Metanephros (tissue), 1 donor: ENCODE results near the gene MYOM3. TPM values are rescaled to one million over a fixed set of nuclear protein-coding genes. Genes with fewer than 3 reads are reported as not detected.

Experiments used
- total RNA-seq: library from RNA; depleted of rRNA; stranded (reverse); fragments of >200 nt; gene quantifications from one replicate; pipeline ENCODE4 v1.2.3, GENCODE V29; 2014

Gene MYOM3
- 142 TPM for total RNA-seq

GRCh38 chr1:24111996-24112779 lies at the start of gene MYOM3:
TSS of gene MYOM3 (minus strand) at chr1:24112135. CDS start at chr1:24108636, 3,499 bp downstream.

DNA sequence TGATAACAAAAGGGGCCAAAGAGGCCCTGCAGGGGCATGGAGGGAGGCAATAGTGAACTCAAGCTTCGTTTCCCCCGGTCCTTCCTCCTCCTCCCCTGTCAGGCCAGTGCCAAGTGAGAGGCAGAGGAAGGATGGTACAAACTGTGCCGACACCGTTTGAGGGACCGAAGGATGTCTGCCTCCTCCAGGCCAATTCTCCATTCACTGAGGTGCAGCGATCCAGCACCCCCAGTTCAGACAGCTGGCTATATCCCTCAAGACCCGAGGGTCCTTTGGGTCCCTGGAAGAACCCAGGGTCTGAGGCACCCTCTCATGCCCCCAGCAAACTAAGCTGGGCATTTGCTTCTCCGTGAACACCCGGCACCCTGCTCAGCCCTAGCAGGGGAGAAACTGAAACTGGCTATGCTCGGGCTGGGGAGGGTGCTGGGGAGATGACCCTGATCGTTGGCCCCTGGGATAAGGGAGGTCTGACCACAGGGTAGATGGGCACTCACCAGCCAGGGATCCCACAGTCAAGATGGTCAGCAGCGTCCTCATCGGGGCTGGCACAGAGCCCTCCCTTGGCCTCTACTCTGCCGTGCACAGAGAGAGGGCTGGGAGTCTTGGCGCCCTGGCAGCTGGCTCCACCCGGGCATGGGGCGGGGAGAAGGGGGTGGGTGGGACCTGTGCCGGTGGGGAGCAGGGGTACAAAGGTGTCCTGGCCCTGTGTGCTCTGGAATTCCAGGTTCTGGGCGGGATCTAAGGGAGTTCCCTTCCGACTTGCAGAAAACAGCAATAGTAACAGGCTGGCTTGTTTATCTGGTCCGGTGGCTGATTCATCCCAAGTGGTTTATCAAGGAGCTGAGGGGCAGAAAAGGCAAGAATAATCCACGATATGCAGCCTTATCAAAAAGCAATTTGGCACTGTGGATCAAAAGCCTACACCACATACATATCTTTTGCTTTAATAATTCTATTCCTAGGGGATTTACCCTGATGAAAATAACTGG lies 30.9 kb upstream of the MYOM3 start, which contains the start of gene IL22RA1:
TSS of gene IL22RA1 (minus strand) at position 595 of the 989 bp plus-strand sequence. CDS start at position 537, 58 bp downstream.

Other genes with a start within 250 kb of the MYOM3 start
- gene FUCA1, start 243.8 kb downstream of the MYOM3 start, total RNA-seq, result 39.7 TPM
- 0.12 TPM for gene CNR2, start 198.8 kb downstream of the MYOM3 start, total RNA-seq
- gene PNRC2, start 152.3 kb downstream of the MYOM3 start, total RNA-seq, result 93.8 TPM
- gene SRSF10, start 131.8 kb downstream of the MYOM3 start, total RNA-seq, result 111 TPM
- gene IL22RA1, start 31.0 kb upstream of the MYOM3 start, total RNA-seq, result 2.0 TPM
- gene IFNLR1, start 75.2 kb upstream of the MYOM3 start, total RNA-seq, result 3.6 TPM
- gene GRHL3, start 207.2 kb upstream of the MYOM3 start, total RNA-seq, result 2.5 TPM